GM18498 (cell line): Measurements from ENCODE around the gene TMEM242.
A peak's percentile ranks its signal among the peaks of the same experiment; 100 is the strongest.

Source experiments
- ATAC-seq: cut with Tn5 transposase; IDR thresholded peaks from one replicate; pipeline ENCODE4 v1.9.1; 2021; ENCODE audit warnings: mild to moderate bottlenecking, moderate library complexity; ENCODE audit not compliant: unreplicated experiment

The TMEM242 gene

GRCh38 chr6:157291356-157291755, 32.0 kb downstream of the TMEM242 start:
- no peak for ATAC-seq

DNA sequence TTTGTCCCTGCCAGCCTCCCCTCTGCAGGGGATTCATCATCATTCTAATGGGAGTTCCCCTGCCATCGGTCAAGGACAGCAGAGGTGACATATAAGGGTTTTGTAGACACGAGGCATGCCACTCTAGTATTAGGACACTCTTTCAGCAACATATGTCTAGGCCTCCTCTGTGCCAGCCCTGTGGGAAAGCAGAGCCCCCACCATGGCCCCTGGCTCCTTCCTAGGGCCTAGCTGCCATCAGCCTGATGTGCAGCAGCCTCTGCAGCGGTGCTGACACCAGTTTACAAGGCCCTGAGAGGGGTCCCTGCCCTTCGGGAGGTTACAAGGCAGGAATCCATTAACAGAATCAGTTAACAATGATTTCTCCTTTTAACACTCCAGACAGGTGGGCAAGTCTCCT, 32.5 kb downstream of the TMEM242 start:
- ATAC-seq, result no peak

GRCh38 chr6:157289764-157290163, 33.6 kb downstream of the TMEM242 start:
- ATAC-seq, result no peak

- ATAC-seq, result no peak
These were observed 34.7 kb downstream of the TMEM242 start for GRCh38 chr6:157288575-157288974.

DNA sequence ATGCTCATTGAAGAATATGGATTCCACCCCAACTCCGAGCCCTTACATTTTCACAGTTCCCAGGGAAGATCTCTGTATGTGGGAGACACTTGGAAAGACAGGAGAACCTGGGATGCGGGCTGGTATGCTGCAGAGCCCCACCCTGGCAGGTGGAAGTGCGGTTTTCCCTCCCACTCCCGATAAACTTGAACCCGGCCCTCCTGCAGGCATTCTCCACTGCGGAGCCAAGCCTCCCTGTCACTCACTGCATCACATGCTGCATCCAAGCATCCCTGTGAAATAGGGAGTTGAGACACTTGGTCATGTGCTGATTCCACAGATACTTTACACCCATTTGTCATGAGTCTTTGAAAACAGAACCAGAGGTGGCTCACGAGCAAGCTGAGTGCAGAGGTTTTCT, 35.4 kb downstream of the TMEM242 start:
- no peak for ATAC-seq

- ATAC-seq, result no peak
These were observed 36.0 kb downstream of the TMEM242 start for GRCh38 chr6:157287247-157287850.

DNA sequence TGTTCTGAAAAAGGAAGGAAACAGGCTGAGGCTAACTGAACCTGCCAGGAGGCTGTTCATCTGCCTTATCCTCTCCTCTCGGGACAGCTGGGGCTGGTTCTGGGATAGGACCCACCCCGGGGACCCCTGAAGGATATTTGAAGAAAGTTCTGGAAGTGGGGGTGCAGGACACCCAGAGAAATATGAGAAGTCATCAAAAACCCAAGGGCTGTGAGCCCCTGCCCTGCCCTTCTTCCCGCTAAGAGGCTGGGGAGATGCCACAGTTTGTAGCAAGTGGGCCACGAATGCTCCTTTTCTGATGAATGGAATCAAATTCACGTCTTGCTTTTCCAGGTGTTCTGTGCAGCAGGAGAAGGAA, 37.9 kb downstream of the TMEM242 start:
- ATAC-seq, result no peak

GRCh38 chr6:157284738-157285421, 38.4 kb downstream of the TMEM242 start:
- no peak for ATAC-seq

DNA sequence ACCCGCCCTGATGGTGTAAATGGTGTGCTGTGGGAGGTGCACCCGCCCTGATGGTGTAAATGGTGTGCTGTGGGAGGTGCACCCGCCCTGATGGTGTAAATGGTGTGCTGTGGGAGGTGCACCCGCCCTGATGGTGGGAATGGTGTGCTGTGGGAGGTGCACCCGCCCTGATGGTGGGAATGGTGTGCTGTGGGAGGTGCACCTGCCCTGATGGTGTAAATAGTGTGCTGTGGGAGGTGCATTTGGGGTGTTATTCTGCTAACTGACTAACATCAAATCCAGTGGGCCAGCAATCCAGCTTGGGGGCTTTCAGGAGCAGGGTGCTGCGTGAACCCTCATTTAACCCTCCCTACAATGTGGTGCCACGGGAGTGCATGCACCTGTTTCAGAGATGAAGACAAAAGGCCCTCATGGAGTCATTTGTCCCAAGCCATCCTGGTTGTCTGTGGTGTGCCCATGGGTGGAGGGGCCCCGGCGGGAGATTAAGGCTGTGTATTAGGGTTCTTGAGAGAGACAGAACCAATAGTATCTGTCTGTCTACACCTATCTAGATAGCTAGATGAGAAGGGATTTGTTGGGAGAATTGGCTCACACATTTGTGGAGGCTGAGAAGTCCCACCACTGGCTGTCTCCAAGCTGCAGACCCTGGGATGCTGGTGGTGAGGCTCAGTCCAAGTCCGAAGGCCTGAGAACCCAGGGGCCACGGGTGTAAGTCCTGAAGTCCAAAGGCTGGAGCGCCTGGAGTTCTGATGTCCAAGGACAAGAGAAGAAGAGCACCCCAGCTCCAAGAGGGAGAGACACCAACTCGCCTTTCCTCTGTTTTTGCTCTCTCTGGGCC, 39.2 kb downstream of the TMEM242 start:
- no peak for ATAC-seq

DNA sequence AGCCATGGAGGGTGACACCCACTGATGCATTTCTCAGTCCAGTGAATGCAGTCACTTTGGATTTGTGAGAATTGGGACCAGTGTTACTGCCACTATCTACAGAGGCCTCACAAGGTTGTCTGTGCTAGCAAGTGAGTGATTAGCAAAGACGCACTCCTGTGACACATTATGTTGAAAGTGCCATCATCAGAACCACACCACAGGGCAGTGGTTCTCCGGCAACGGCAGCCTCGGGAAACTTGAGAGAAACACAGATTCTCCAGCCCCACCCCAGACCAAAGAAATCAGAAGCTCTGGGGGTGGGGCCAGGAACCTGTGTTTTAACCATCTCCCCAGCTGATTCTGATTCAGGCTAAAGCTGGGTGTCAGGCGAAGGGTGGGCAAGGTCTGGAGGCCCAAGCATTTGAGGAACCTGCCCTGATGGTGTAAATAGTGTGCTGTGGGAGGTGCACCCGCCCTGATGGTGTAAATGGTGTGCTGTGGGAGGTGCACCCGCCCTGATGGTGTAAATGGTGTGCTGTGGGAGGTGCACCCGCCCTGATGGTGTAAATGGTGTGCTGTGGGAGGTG, 39.9 kb downstream of the TMEM242 start:
- no peak for ATAC-seq

GRCh38 chr6:157282284-157282683, 41.0 kb downstream of the TMEM242 start:
- no peak for ATAC-seq

GRCh38 chr6:157281570-157281969, 41.7 kb downstream of the TMEM242 start:
- no peak for ATAC-seq

GRCh38 chr6:157280947-157281346, 42.4 kb downstream of the TMEM242 start:
- ATAC-seq, result no peak

DNA sequence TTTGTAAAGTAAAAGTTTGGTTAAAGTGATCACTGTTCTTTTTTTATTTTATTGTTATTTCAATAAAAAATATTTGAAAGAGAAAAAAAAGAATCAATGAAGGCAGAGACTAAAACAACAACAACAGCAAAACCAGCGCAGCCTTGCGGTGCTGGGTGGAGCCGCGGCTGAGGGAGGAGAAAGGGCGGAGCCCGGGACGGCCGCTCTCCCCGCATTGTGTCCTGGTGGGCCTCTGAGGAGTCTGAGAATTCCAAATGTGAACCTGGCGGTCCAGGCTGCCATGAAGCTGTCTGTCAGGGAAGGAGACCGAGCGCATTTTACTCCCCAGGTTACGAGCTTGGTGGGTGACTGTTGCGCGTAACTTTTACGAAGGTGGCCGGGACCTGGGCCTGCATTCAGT, 43.2 kb downstream of the TMEM242 start:
- ATAC-seq, result no peak

GRCh38 chr6:157278171-157278570, 45.1 kb downstream of the TMEM242 start:
- ATAC-seq, result no peak

DNA sequence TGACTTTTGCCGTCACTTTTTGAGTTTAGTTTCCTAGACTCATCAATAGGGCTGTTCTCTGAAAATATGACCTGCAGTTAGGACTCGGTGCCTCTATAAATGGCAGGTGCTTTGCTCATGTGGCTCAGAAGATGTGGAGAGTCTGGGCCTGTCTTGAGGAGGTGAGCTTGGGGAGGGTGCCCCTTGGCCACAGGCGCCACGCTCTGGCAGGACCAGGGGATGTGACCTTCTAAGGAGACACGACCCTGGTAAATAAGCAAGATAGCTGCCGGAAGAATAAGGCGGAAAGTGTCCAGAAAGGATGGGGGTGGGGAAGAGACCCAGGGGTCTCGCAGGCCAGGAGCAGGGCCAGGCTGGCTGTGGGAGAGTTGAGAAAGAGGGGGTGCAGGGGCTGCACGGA, 46.6 kb downstream of the TMEM242 start:
- no peak for ATAC-seq

GRCh38 chr6:157276134-157276532, 47.2 kb downstream of the TMEM242 start:
- no peak for ATAC-seq

DNA sequence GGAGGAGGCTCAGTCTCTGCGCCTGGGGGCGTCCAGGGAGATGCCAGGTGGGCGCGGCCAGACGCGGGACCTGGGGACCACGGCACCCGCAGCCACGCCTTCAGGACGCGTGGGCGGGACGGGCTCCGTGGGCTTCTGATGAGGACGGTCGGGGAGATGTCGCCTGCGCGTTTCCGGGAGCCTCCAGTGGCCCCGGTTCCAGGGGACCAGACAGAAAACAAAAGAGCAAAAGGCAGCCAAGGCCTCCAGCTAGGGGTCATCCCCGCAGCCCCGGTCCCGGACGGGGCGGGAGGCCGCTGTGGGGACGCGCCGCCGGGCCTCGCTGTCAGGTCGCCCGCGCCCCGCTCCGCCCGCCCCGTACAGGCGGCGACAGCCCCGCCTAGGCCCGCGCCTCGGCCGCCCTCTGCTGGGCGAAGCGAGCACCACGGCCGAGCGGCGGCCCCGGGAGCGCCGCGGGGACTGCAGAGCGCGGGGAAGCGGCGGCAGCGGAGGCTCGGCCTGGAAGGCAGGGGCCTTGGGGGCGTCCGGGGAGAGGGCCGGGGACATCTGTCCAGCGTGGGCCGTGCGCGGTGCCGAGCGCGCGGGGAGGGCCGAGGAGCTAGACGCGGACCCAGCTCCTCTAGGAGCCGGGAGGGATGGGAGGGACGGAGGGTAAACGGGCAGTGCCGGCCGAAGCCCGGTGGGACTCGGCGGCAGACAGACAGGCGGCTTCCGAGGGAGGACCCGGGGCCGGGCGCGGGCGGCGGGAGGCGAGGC, 48.7 kb downstream of the TMEM242 start:
- ATAC-seq, result peak; percentile 91

DNA sequence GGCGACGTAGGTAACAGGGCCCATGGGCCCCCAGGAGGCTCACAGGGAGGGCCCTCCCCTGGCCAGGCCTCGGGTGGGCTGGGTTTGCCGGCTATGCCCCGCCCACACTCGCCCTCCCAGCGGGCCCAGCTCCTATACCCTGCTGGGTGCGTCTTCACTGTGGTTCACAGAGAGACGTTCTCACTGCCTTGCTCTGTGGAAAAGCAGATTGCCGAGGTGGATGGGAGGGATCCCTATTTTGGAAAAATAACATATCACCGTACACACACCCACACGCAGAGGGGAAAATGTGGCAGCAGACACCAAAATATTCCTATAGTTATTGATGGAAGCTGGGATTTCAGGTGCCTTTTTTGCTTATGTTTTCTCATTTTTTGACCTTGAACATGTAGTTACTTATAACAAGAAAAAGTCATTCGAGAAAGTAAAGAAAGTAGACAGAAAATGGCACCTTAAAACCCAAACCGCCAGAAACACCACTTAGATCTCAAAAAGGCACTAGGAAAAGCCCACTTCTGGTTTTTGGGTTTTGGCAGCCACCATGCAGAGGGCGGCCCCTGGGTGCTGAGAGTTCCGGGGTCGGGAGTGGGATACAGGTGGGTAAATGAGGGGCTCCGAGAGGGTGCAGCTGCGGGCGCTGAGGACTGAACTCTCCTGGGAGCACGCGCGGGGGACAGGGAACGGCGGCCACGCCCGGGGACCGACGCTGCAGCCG, 49.4 kb downstream of the TMEM242 start:
- ATAC-seq, result peak; percentile 41
